GM12801 (cell line): Measurements from ENCODE around the gene CRMP1.

ENCODE experiments used
- CTCF ChIP-seq: IDR thresholded peaks from one replicate; pipeline ENCODE4 v1.5.1; 2011; ENCODE audit warnings: control low read depth; ENCODE audit not compliant: insufficient read length; ENCODE audit errors: extremely low read depth

Gene CRMP1

DNA sequence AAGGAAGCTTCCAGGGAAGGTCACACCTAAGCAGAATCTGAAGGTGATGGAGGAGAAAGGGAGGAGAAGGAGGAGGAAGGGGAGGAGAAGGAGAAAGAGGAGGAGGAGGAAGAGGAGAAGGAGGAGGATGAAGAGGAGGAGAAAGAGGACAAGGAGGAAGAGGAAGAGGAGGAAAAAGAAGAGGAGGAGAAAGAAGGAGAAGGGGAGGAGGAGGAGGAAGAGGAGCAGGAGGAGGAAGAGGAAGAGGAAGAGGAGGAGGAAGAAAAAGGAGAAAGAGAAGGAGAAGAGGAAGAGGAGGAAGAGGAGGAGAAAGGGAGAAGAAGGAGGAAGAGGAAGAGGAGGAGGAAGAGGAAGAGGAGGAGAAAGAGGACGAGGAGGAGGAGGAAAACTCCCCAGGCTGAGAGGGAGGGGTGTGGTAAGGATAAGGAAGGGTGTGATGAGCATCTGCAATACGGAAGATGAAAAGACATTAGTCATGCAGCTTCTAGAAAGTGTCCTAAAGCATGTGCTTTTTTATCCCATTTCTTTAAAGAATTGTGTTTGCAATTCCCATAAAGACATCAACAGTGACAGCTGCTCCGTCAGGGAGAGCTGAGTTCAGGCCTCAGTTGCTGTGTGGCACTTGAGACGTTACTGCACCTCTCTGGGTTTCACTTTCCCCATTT, 41.1 kb downstream of the CRMP1 start:
- TF ChIP-seq CTCF, result no peak

- TF ChIP-seq CTCF, result no peak
Observed at GRCh38 chr4:5845035-5845905, 47.6 kb downstream of the CRMP1 start.

DNA sequence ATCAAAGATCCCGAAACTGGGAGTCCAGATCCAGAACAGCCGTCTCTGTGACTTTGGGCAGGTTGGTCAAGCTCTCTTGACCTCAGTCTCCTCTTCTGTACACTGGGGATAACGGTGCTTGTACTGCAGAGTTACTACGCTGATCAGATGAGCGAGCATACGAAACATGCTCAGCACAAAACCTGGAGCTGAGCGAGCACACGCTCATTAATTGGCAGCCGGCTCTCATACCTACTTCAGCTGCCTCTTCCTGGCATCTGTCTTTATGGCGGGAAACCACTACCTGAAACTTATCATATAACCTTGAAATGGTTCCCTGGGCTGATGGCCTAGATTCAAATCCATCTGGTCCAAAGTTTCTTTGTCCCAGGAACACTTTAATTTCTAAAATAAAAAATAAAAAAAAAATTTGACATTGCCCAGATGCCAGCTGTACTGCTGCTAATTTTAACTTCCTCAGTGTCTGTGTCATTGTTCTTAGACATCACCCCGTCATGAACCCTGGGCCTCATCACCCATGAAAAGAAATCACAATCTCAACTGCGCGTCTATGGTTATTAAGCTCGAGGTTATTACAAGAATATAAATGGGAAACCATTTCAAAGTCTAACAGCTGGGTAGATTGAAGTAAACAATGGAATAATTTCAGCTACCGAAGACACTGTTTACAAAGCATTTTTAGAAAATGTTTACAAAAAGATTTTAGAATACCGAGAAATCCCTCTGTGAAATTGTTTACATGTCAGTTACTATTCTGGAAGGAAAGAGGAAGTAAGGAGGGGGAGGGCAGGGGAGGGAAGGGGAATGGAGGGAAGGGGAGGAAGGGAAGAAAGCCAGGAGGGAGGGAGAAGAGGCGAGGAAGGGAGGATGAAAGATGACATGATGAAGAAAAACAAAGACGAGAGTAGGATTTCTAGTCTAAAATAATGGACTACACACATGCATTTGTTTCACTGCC, 49.0 kb downstream of the CRMP1 start:
- TF ChIP-seq CTCF, result no peak

GRCh38 chr4:5842456-5842855, 50.4 kb downstream of the CRMP1 start:
- TF ChIP-seq CTCF, result no peak

DNA sequence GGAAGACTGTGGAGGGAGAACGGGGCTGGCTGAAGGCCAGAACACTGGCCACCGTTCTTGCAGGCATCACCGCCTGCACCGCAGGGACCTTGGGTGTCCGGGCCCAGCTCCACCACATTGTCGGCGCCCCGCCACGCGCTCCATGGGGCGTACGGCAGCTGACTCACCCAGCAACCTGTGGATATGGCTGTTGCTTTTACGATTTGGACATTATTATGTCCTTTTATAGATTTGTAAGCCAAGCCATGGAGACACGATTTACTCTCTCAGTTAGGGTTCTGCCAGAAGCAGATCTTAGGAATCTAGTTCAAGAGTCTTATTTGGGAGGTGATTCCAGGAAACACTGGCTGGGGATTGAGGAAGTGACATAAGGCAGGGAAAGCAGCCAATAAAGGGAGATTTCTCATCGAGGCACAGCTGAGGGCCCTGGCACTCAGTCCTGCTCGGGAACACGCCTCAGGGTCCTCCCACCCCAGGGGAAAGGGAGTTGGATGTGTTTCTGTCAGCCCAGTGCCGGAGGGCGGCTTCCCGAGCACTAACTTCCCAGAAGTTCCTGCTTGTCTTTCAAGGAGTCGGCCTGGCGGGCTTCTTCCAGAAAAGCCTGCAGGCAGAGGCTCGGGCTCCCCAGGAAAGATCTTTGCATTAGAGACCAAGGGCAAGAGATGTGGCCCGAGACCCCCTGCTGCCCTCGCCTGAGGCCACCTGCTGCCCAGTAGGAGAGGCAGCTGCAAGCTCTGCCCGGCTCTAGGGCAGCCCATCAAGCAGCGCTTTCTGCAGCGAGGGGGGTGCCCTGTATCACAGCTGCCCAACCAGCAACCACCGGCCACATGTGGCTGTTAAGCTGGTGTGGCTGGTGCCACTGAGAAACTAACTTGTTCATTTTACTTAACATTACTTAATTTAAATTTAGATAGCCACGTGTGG, 52.9 kb downstream of the CRMP1 start:
- TF ChIP-seq CTCF, result no peak

- TF ChIP-seq CTCF, result no peak
Observed at GRCh38 chr4:5839332-5839731, 53.6 kb downstream of the CRMP1 start.
